HepG2 (cell line): ENCODE results near the gene LSR. TPM values are rescaled to one million over a fixed set of nuclear protein-coding genes. Genes with fewer than 3 reads are reported as not detected.

ENCODE experiments used
- ASH2L ChIP-seq: fragments of 300-600, 200-600 bp; sonication (generic); IDR thresholded peaks from 2 replicates; pipeline ENCODE4 v1.7.0; 2017; ENCODE audit warnings: low read depth, mild to moderate bottlenecking, moderate library complexity, mixed read lengths, low read length; ENCODE audit not compliant: insufficient read length
- CBX1 ChIP-seq: IDR thresholded peaks from one replicate; pipeline ENCODE4 v1.6.1; 2016; ENCODE audit warnings: antibody characterized with exemption, low read depth
- CENPT ChIP-seq: sonication (generic); formaldehyde crosslinking; IDR thresholded peaks from 2 replicates; pipeline ENCODE4 v1.8.0; 2022; ENCODE audit warnings: low read depth, mild to moderate bottlenecking, moderate library complexity, missing genetic modification reagents
- DNMT3B ChIP-seq: conservative IDR thresholded peaks from 2 replicates; pipeline ENCODE4 v1.6.1; 2016; ENCODE audit warnings: missing biosample characterization, control low read depth
- EED ChIP-seq: sonication (generic); formaldehyde crosslinking; IDR thresholded peaks from 2 replicates; pipeline ENCODE4 v1.5.0; 2020; ENCODE audit warnings: mild to moderate bottlenecking, missing genetic modification reagents
- ELF3 ChIP-seq: IDR thresholded peaks from 2 replicates; pipeline ENCODE4 v1.6.1; 2016; ENCODE audit warnings: missing genetic modification reagents, missing compliant biosample characterization
- ETS1 ChIP-seq: sonication (generic); formaldehyde crosslinking; IDR thresholded peaks from 2 replicates; pipeline ENCODE4 v1.4.0; 2020; ENCODE audit warnings: missing genetic modification reagents
- GLI4 ChIP-seq: sonication (generic); formaldehyde crosslinking; IDR thresholded peaks from 2 replicates; pipeline ENCODE4 v1.5.1; 2020; ENCODE audit warnings: missing genetic modification reagents, mild to moderate bottlenecking, moderate library complexity, borderline replicate concordance
- HNF4G ChIP-seq, 2 experiments: sonication (generic) in 1 of 2; formaldehyde crosslinking in 1 of 2; IDR thresholded peaks; 2 replicates each; pipeline versions ENCODE4 v1.4.0 to v1.6.1; 2011 to 2020; ENCODE audit warnings: borderline replicate concordance in 2 of 2, low read depth in 2 of 2, mild to moderate bottlenecking in 2 of 2, low read length in 1 of 2, missing genetic modification reagents in 1 of 2, moderate library complexity in 1 of 2
- HOXD1 ChIP-seq: sonication (generic); formaldehyde crosslinking; IDR thresholded peaks from 2 replicates; pipeline ENCODE4 v1.5.0; 2020; ENCODE audit warnings: missing genetic modification reagents
- MED8 ChIP-seq: sonication (generic); formaldehyde crosslinking; IDR thresholded peaks from 2 replicates; pipeline ENCODE4 v1.8.1; 2023; ENCODE audit warnings: mild to moderate bottlenecking, missing genetic modification reagents; ENCODE audit not compliant: insufficient replicate concordance
- MIER3 ChIP-seq: IDR thresholded peaks from 2 replicates; pipeline ENCODE4 v1.6.1; 2016; ENCODE audit warnings: missing compliant biosample characterization, borderline replicate concordance
- NFYC ChIP-seq: IDR thresholded peaks from 2 replicates; pipeline ENCODE4 v1.6.1; 2016; ENCODE audit warnings: missing genetic modification reagents, missing compliant biosample characterization
- NKX3-1 ChIP-seq: sonication (generic); formaldehyde crosslinking; IDR thresholded peaks from 2 replicates; pipeline ENCODE4 v1.5.0; 2020; ENCODE audit warnings: missing genetic modification reagents
- RBFOX2 ChIP-seq: fragments of 200-400 bp; formaldehyde crosslinking; IDR thresholded peaks from 2 replicates; pipeline ENCODE4 v1.6.1; 2017; ENCODE audit warnings: low read depth, mild to moderate bottlenecking, low read length
- SATB2 ChIP-seq: sonication (generic); formaldehyde crosslinking; IDR thresholded peaks from 2 replicates; pipeline ENCODE4 v1.5.0; 2020; ENCODE audit warnings: missing genetic modification reagents
- UBTF ChIP-seq: sonication (generic); formaldehyde crosslinking; IDR thresholded peaks from 2 replicates; pipeline ENCODE4 v1.4.0; 2020; ENCODE audit warnings: mild to moderate bottlenecking, missing genetic modification reagents
- ZBTB21 ChIP-seq: sonication (generic); formaldehyde crosslinking; IDR thresholded peaks from 2 replicates; pipeline ENCODE4 v1.4.0; 2020; ENCODE audit warnings: missing genetic modification reagents
- ZBTB26 ChIP-seq: IDR thresholded peaks from 2 replicates; pipeline ENCODE4 v1.6.1; 2016; ENCODE audit warnings: missing compliant biosample characterization, missing genetic modification reagents, borderline replicate concordance
- ZNF333 ChIP-seq: sonication (generic); formaldehyde crosslinking; IDR thresholded peaks from 2 replicates; pipeline ENCODE4 v1.4.0; 2020; ENCODE audit warnings: mild to moderate bottlenecking, missing genetic modification reagents, borderline replicate concordance
- ZNF33B ChIP-seq: sonication (generic); formaldehyde crosslinking; IDR thresholded peaks from 2 replicates; pipeline ENCODE4 v1.5.1; 2020; ENCODE audit warnings: mild to moderate bottlenecking, missing genetic modification reagents
- ZNF501 ChIP-seq: sonication (generic); formaldehyde crosslinking; IDR thresholded peaks from 2 replicates; pipeline ENCODE4 v1.5.1; 2020; ENCODE audit warnings: mild to moderate bottlenecking, moderate library complexity, missing genetic modification reagents
- ZNF572 ChIP-seq: sonication (generic); formaldehyde crosslinking; IDR thresholded peaks from 2 replicates; pipeline ENCODE4 v1.5.1; 2020; ENCODE audit warnings: mild to moderate bottlenecking, missing genetic modification reagents
- ZNF672 ChIP-seq: sonication (generic); formaldehyde crosslinking; IDR thresholded peaks from 2 replicates; pipeline ENCODE4 v1.8.1; 2022; ENCODE audit warnings: missing genetic modification reagents
- ZNF780A ChIP-seq: sonication (generic); formaldehyde crosslinking; IDR thresholded peaks from 2 replicates; pipeline ENCODE4 v1.8.0; 2022; ENCODE audit warnings: mild to moderate bottlenecking, missing genetic modification reagents, moderate library complexity
- polyA plus RNA-seq, 8 experiments: library from polyadenylated mRNA; depleted of rRNA in 3 of 8; stranded (reverse) in 7 of 8; unstranded in 1 of 8; fragments of >200 nt; fragmentation: Illumina TruSeq in 4 of 8; extraction: Trizol in 4 of 8; gene quantifications; 2 replicates each; pipeline versions ENCODE4 v1.2.1 to v1.2.3, GENCODE V29; 2011 to 2016; ENCODE audit warnings: low read depth in 4 of 8, missing spikeins in 1 of 8, mixed read lengths in 1 of 8; ENCODE audit not compliant: insufficient read depth in 1 of 8
- total RNA-seq, 5 experiments: library from RNA; depleted of rRNA; stranded (reverse); fragments of >200 nt; fragmentation: Illumina TruSeq; extraction: Trizol; gene quantifications; 2 replicates each; pipeline ENCODE4 v1.2.3, GENCODE V29; 2016; ENCODE audit warnings: low read depth in 1 of 5

The LSR gene
- total and polyA plus RNA-seq, 2 of the 13 experiments (the other 11 are each of a cell fraction or from before 2014, with no cell fraction given) = 29.2 to 79.2 TPM

GRCh38 chr19:35248310-35249145 lies at the start of gene LSR (continued):
- no peak for TF ChIP-seq CENPT (CRISPR knock-in tag)
- peak; percentile 90; the same call in 1 of the 2 replicates for TF ChIP-seq MIER3 (CRISPR knock-in tag)
- peak; percentile 41 for TF ChIP-seq ELF3 (CRISPR knock-in tag)
- TF ChIP-seq ZNF501 (CRISPR knock-in tag) = peak; percentile 51; the same call in 1 of the 2 replicates
- TF ChIP-seq ZBTB21 (CRISPR knock-in tag) = peak; percentile 38; the same call in 1 of the 2 replicates
- TF ChIP-seq UBTF (CRISPR knock-in tag) = peak; percentile 75
- peak; percentile 53; the same call in 1 of the 2 replicates for TF ChIP-seq ZBTB26 (CRISPR knock-in tag)
- TF ChIP-seq EED (CRISPR knock-in tag) = peak; percentile 79
- TF ChIP-seq ZNF780A (CRISPR knock-in tag) = peak; percentile 75; the same call in 1 of the 2 replicates
- TF ChIP-seq ZNF572 = 0 out of 2 replicates have a peak, but pooled peaks have one; percentile 14
- peak; percentile 25; the same call in 1 of the 2 replicates for TF ChIP-seq HNF4G (IDR thresholded peaks at IDR 0.05; ENCODE audit: borderline replicate concordance, low read depth, low read length)
- peak; percentile 65; the same call in 1 of the 2 replicates for TF ChIP-seq HNF4G (CRISPR knock-in tag; IDR thresholded peaks at IDR 0.05; ENCODE audit: borderline replicate concordance, low read depth)
- TF ChIP-seq ZNF672 (CRISPR knock-in tag) = peak; percentile 57; the same call in 1 of the 2 replicates
- TF ChIP-seq CBX1 = peak; percentile 64
- TF ChIP-seq ZNF33B (CRISPR knock-in tag) = no peak
- TF ChIP-seq NFYC (CRISPR knock-in tag) = peak; percentile 29; the same call in 1 of the 2 replicates
- TF ChIP-seq SATB2 (CRISPR knock-in tag) = no peak
- 0 out of 2 replicates have a peak, but pooled peaks have one; percentile 45 for TF ChIP-seq ETS1 (CRISPR knock-in tag)
- peak; percentile 78; the same call in 1 of the 2 replicates for TF ChIP-seq DNMT3B (CRISPR knock-in tag)
- TF ChIP-seq MED8 (CRISPR knock-in tag) = peak; percentile 96
- TF ChIP-seq GLI4 (CRISPR knock-in tag) = peak; percentile 52; the same call in 1 of the 2 replicates
- TF ChIP-seq NKX3-1 (CRISPR knock-in tag) = no peak; the same call in 1 of the 2 replicates
- TF ChIP-seq HOXD1 = peak; percentile 83; the same call in 1 of the 2 replicates
- peak; percentile 83 for TF ChIP-seq ZNF333 (CRISPR knock-in tag)
- TF ChIP-seq RBFOX2 = peak; percentile 99
- TF ChIP-seq ASH2L = peak; percentile 73
